ENCODE measurements around the gene TBC1D20. TPM values are rescaled to one million over a fixed set of nuclear protein-coding genes. Genes with fewer than 3 reads are reported as not detected.

TBC1D20 gene
- total RNA-seq, 1 experiment from 2014 or later: 32.3 TPM

- no TSS peak for BruUV-seq (replicated peaks)
Measured at GRCh38 chr20:427401-427800, 34.9 kb downstream of the TBC1D20 start.

GRCh38 chr20:426566-426965 is 35.8 kb downstream of the TBC1D20 start:
- H3K4me3 ChIP-seq (replicated peaks in 1 of 2; ENCODE audit: low read depth in 1 of 2, low read length in 2 of 2): no peak overlapping the region
- CTCF ChIA-PET: no interaction called here
- H4K20me1 ChIP-seq (ENCODE audit: insufficient read depth): no peaks in the 10 kb centered on the region
- RAD21 ChIA-PET (ENCODE audit: low non-redundant PET in 1 of 2, low total read pairs in 2 of 2, uncharacterized antibody in 2 of 2, unreplicated experiment in 2 of 2): no interaction called here
- BruUV-seq (replicated peaks): no TSS peak
- no peak overlapping the region for H3K4me2 ChIP-seq (ENCODE audit: low read length)
- TF ChIP-seq JUND (IDR thresholded peaks at IDR 0.05) (no peak), EZH2phosphoT487 (IDR thresholded peaks at IDR 0.05; ENCODE audit: borderline replicate concordance) (no peak)
- TF ChIP-seq, protein P1, sequence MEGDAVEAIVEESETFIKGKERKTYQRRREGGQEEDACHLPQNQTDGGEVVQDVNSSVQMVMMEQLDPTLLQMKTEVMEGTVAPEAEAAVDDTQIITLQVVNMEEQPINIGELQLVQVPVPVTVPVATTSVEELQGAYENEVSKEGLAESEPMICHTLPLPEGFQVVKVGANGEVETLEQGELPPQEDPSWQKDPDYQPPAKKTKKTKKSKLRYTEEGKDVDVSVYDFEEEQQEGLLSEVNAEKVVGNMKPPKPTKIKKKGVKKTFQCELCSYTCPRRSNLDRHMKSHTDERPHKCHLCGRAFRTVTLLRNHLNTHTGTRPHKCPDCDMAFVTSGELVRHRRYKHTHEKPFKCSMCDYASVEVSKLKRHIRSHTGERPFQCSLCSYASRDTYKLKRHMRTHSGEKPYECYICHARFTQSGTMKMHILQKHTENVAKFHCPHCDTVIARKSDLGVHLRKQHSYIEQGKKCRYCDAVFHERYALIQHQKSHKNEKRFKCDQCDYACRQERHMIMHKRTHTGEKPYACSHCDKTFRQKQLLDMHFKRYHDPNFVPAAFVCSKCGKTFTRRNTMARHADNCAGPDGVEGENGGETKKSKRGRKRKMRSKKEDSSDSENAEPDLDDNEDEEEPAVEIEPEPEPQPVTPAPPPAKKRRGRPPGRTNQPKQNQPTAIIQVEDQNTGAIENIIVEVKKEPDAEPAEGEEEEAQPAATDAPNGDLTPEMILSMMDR (IDR thresholded peaks at IDR 0.05 in 2 of 3, conservative IDR thresholded peaks at IDR 0.05 in 1 of 3; ENCODE audit: borderline replicate concordance in 1 of 3, insufficient read depth in 1 of 3, low read depth in 2 of 3, low read length in 2 of 3): no peak
- TF ChIP-seq, protein P2, sequence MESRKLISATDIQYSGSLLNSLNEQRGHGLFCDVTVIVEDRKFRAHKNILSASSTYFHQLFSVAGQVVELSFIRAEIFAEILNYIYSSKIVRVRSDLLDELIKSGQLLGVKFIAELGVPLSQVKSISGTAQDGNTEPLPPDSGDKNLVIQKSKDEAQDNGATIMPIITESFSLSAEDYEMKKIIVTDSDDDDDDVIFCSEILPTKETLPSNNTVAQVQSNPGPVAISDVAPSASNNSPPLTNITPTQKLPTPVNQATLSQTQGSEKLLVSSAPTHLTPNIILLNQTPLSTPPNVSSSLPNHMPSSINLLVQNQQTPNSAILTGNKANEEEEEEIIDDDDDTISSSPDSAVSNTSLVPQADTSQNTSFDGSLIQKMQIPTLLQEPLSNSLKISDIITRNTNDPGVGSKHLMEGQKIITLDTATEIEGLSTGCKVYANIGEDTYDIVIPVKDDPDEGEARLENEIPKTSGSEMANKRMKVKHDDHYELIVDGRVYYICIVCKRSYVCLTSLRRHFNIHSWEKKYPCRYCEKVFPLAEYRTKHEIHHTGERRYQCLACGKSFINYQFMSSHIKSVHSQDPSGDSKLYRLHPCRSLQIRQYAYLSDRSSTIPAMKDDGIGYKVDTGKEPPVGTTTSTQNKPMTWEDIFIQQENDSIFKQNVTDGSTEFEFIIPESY (IDR thresholded peaks at IDR 0.05; ENCODE audit: extremely low read depth, insufficient replicate concordance, low read length): no peak
- no peak for DNase-seq (ENCODE audit: low read depth, low spot score)
- no peaks in the 10 kb centered on the region for H3K27me3 ChIP-seq (ENCODE audit: insufficient read depth, low read length)
- H3K27ac ChIP-seq (ENCODE audit: low read depth, low read length): no peak overlapping the region
- H3K4me1 ChIP-seq (ENCODE audit: control insufficient read depth in 1 of 2, insufficient read depth in 2 of 2, low read length in 2 of 2): peaks cover 0 to 12% of the 10 kb centered on the region in 2 experiments; a peak in 2 of 4 replicates
- POLR2A ChIA-PET: no interaction called here
- ATAC-seq: no peak
- no peaks in the 10 kb centered on the region for H3K79me2 ChIP-seq (ENCODE audit: insufficient read depth, low read length)
- intact Hi-C loops (cut with micrococcal nuclease): no loop called here
- no peaks in the 10 kb centered on the region for H3K9me2 ChIP-seq (ENCODE audit: insufficient read depth)
- no peak overlapping the region for H3K9ac ChIP-seq (ENCODE audit: low read length)
- no peaks in the 10 kb centered on the region for H3K9me3 ChIP-seq (ENCODE audit: control insufficient read depth in 1 of 2, insufficient read depth in 1 of 2, low read depth in 1 of 2, low read length in 2 of 2)
- no peak overlapping the region for H2AFZ ChIP-seq (ENCODE audit: low read depth, low read length, poor library complexity, severe bottlenecking)
- H3K36me3 ChIP-seq (ENCODE audit: control insufficient read depth in 1 of 2, insufficient read depth in 2 of 2, low read length in 2 of 2): peaks cover 8 to 12% of the 10 kb centered on the region in 2 experiments

More at GRCh38 chr20:427401-427800, 34.9 kb downstream of the TBC1D20 start:
- peaks cover 2 to 16% of the 10 kb centered on the region in 2 experiments for H3K36me3 ChIP-seq (ENCODE audit: control insufficient read depth in 1 of 2, insufficient read depth in 2 of 2, low read length in 2 of 2)
- H3K9ac ChIP-seq (ENCODE audit: low read length): no peak overlapping the region
- no peak overlapping the region for H3K4me3 ChIP-seq (replicated peaks in 1 of 2; ENCODE audit: low read depth in 1 of 2, low read length in 2 of 2)
- CTCF ChIA-PET: no interaction called here
- intact Hi-C loops (cut with micrococcal nuclease): no loop called here
- no peaks in the 10 kb centered on the region for H3K9me2 ChIP-seq (ENCODE audit: insufficient read depth)
- POLR2A ChIA-PET: interaction anchor here (1.0 kb wide), 1 partner anchor 20 kb away, joined by 3 read pairs; the partner anchor contains the start of gene RBCK1
- H4K20me1 ChIP-seq (ENCODE audit: insufficient read depth): no peaks in the 10 kb centered on the region
- peak; percentile 26 for TF ChIP-seq POLR2AphosphoS5 (IDR thresholded peaks at IDR 0.05; ENCODE audit: low read depth, low read length)
- TF ChIP-seq TCF7L2 (IDR thresholded peaks at IDR 0.05; ENCODE audit: borderline replicate concordance, extremely low read depth, insufficient read depth, insufficient read length): no peak
- H3K9me3 ChIP-seq (ENCODE audit: control insufficient read depth in 1 of 2, insufficient read depth in 1 of 2, low read depth in 1 of 2, low read length in 2 of 2): no peaks in the 10 kb centered on the region
- no peaks in the 10 kb centered on the region for H3K27me3 ChIP-seq (ENCODE audit: insufficient read depth, low read length)
- RAD21 ChIA-PET (ENCODE audit: low non-redundant PET in 1 of 2, low total read pairs in 2 of 2, uncharacterized antibody in 2 of 2, unreplicated experiment in 2 of 2): no interaction called here
- H3K4me1 ChIP-seq (ENCODE audit: control insufficient read depth in 1 of 2, insufficient read depth in 2 of 2, low read length in 2 of 2): peaks cover 0 to 5% of the 10 kb centered on the region in 2 experiments; a peak in 2 of 4 replicates
- H3K79me2 ChIP-seq (ENCODE audit: insufficient read depth, low read length): no peaks in the 10 kb centered on the region
- H3K4me2 ChIP-seq (ENCODE audit: low read length): no peak overlapping the region
- DNase-seq (ENCODE audit: low read depth, low spot score) (no peak), ATAC-seq (no peak)
- H2AFZ ChIP-seq (ENCODE audit: low read depth, low read length, poor library complexity, severe bottlenecking): no peak overlapping the region
- no peak overlapping the region for H3K27ac ChIP-seq (ENCODE audit: low read depth, low read length)
